Keratinocyte (primary cell): Measurements from ENCODE around the gene RUNX1. TPM values are rescaled to one million over a fixed set of nuclear protein-coding genes. Genes with fewer than 3 reads are reported as not detected.

Experiments used
- DNase-seq: peaks from one replicate; pipeline ENCODE4 v3.0.0-alpha.2; 2011; ENCODE audit warnings: low read depth, missing footprints, low spot score
- FAIRE-seq: peaks from 2 replicates; lab custom pipeline; 2011; peaks lifted over from hg19 to GRCh38; lab: Jason Lieb, UNC
- H2AFZ ChIP-seq: 2 replicates; pipeline ENCODE4 v1.6.0; 2012; ENCODE audit warnings: low read length, control low read depth, inconsistent platforms; ENCODE audit not compliant: control insufficient read depth
- H3K27ac ChIP-seq: 2 replicates; pipeline ENCODE4 v1.5.1; 2011; ENCODE audit warnings: low read length; ENCODE audit not compliant: control insufficient read depth, insufficient read depth
- H3K27me3 ChIP-seq: 3 replicates; pipeline ENCODE4 v1.6.0; 2011; ENCODE audit warnings: low read length; ENCODE audit not compliant: control insufficient read depth, insufficient read depth; ENCODE audit errors: extremely low read depth
- H3K36me3 ChIP-seq, 2 experiments: 2 replicates in 1 of 2; 3 replicates in 1 of 2; pipeline ENCODE4 v1.5.1; 2011; ENCODE audit warnings: low read length in 2 of 2, mild to moderate bottlenecking in 1 of 2; ENCODE audit not compliant: control insufficient read depth in 2 of 2, insufficient read depth in 2 of 2; ENCODE audit errors: extremely low read depth in 1 of 2
- H3K4me1 ChIP-seq: 3 replicates; pipeline ENCODE4 v1.5.1; 2011; ENCODE audit warnings: low read length; ENCODE audit not compliant: control insufficient read depth, insufficient read depth; ENCODE audit errors: extremely low read depth
- H3K4me2 ChIP-seq: 3 replicates; pipeline ENCODE4 v1.6.0; 2011; ENCODE audit warnings: low read depth, low read length; ENCODE audit not compliant: control insufficient read depth, insufficient read depth; ENCODE audit errors: extremely low read depth
- H3K4me3 ChIP-seq, 3 experiments: fragments of 200-600 bp in 1 of 3; sonication (generic) in 1 of 3; 2 replicates in 2 of 3; 3 replicates in 1 of 3; pipeline ENCODE4 v1.5.1; 2011 to 2016; ENCODE audit warnings: low read length in 3 of 3, mild to moderate bottlenecking in 3 of 3, control low read depth in 2 of 3, inconsistent platforms in 1 of 3, low read depth in 1 of 3, mixed read lengths in 1 of 3, mixed run types in 1 of 3, moderate library complexity in 1 of 3; ENCODE audit not compliant: control insufficient read depth in 2 of 3, insufficient read depth in 2 of 3; ENCODE audit errors: extremely low read depth in 1 of 3
- H3K79me2 ChIP-seq: 2 replicates; pipeline ENCODE4 v1.6.0; 2012; ENCODE audit warnings: low read length; ENCODE audit not compliant: control insufficient read depth, insufficient read depth
- H3K9ac ChIP-seq: 3 replicates; pipeline ENCODE4 v1.6.0; 2011; ENCODE audit warnings: low read length; ENCODE audit not compliant: control insufficient read depth, insufficient read depth; ENCODE audit errors: extremely low read depth
- H3K9me1 ChIP-seq: 3 replicates; pipeline ENCODE4 v1.6.0; 2011; ENCODE audit warnings: low read length; ENCODE audit not compliant: control insufficient read depth, insufficient read depth; ENCODE audit errors: extremely low read depth
- H3K9me3 ChIP-seq: 2 replicates; pipeline ENCODE4 v1.5.1; 2012; ENCODE audit warnings: low read depth, low read length; ENCODE audit not compliant: control insufficient read depth
- H4K20me1 ChIP-seq: 3 replicates; pipeline ENCODE4 v1.6.0; 2011; ENCODE audit warnings: low read length; ENCODE audit not compliant: control insufficient read depth, insufficient read depth; ENCODE audit errors: extremely low read depth
- CTCF ChIP-seq, 3 experiments: IDR thresholded peaks in 1 of 3; conservative IDR thresholded peaks in 1 of 3; optimal IDR thresholded peaks in 1 of 3; 2 replicates in 2 of 3; 3 replicates in 1 of 3; pipeline versions ENCODE3 to v1.5.1; 2011; ENCODE audit warnings: low read length in 3 of 3, mild to moderate bottlenecking in 3 of 3, moderate library complexity in 2 of 3, control low read depth in 1 of 3, inconsistent platforms in 1 of 3; ENCODE audit not compliant: insufficient read depth in 2 of 3; ENCODE audit errors: extremely low read depth in 1 of 3
- EZH2 ChIP-seq: IDR thresholded peaks from one replicate; pipeline ENCODE4 v1.6.1; 2012; ENCODE audit warnings: inconsistent platforms, mild to moderate bottlenecking, low read length, moderate library complexity
- dilution Hi-C: fragments of 300-500 bp; cut with MboI; formaldehyde crosslinking; loops from one replicate; pipeline ENCODE4 v1.7.0; 2020; ENCODE audit warnings: low sequenced_read_pairs; ENCODE audit not compliant: extremely low pct_ligation_motif_present
- polyA plus RNA-seq, 5 experiments: library from polyadenylated mRNA; depleted of rRNA in 3 of 5; stranded (reverse) in 3 of 5; stranded (forward) in 1 of 5; unstranded in 1 of 5; fragments of >200 nt; gene quantifications; 1 replicate in 1 of 5; 2 replicates in 3 of 5; 3 replicates in 1 of 5; pipeline versions ENCODE4 v1.2.1 to v1.2.3, GENCODE V29; 2011 to 2012; ENCODE audit warnings: missing spikeins in 2 of 5, low read depth in 1 of 5, low replicate concordance in 1 of 5

The RUNX1 gene
- polyA plus RNA-seq, 1 donor (not counting 4 experiments of a cell fraction or from before 2014, with no cell fraction given) = 44.9 TPM

- Histone ChIP-seq H3K36me3 (no peaks in the 10 kb centered on the region), H3K79me2 (no peaks in the 10 kb centered on the region)
- FAIRE-seq = no peak
Observed at GRCh38 chr21:34762786-34763185, 286.3 kb downstream of the RUNX1 start.

DNA sequence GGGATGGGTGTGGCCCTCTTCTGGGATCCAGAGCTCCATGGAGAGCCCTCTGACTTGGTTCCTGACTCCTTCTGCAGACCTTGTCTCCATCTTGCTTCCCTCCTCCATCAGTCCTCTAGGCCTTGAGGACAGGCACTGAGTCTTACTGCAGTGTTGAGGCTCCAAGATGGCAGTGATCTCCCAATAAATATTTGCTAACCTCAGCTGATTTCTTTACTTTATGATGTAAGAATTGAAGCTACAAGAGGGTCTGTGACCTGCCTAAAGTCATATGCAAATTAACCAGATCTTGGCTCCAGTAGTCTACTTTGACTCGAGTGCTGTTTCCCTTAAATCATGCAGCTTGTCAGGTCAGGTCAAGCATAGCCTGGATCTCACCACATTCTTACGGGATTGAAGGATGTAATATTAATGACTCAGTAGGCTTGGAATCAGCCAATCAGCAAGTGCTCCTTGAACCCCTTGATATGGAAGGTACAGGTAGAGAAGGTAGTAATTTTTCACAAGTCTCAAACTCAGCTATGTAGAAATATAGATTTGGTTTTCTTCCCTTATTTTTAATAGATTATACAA is 287.3 kb downstream of the RUNX1 start:
- H3K9ac ChIP-seq = no peak overlapping the region
- H3K27ac ChIP-seq = no peak overlapping the region
- no peak overlapping the region for H3K4me3 ChIP-seq
- no peaks in the 10 kb centered on the region for H3K79me2 ChIP-seq
- no peak overlapping the region for H3K4me2 ChIP-seq
- H3K4me1 ChIP-seq = peaks cover 7% of the 10 kb centered on the region
- H2AFZ ChIP-seq = no peak overlapping the region
- H3K27me3 ChIP-seq = no peaks in the 10 kb centered on the region
- dilution Hi-C loops = no loop called here
- no peak for FAIRE-seq
- H4K20me1 ChIP-seq = no peaks in the 10 kb centered on the region
- H3K36me3 ChIP-seq = no peaks in the 10 kb centered on the region
- TF ChIP-seq EZH2 = no peak
- no peak for TF ChIP-seq CTCF (optimal IDR thresholded peaks at IDR 0.05 in 1 of 3, IDR thresholded peaks at IDR 0.05 in 1 of 3, conservative IDR thresholded peaks at IDR 0.05 in 1 of 3; ENCODE audit: extremely low read depth in 1 of 3, insufficient read depth in 2 of 3, low read length in 3 of 3)
- no peaks in the 10 kb centered on the region for H3K9me1 ChIP-seq
- peaks cover 1% of the 10 kb centered on the region for H3K9me3 ChIP-seq
- no peak for DNase-seq

More at GRCh38 chr21:34762786-34763185, 286.3 kb downstream of the RUNX1 start:
- no peak overlapping the region for H2AFZ ChIP-seq
- TF ChIP-seq CTCF (optimal IDR thresholded peaks at IDR 0.05 in 1 of 3, IDR thresholded peaks at IDR 0.05 in 1 of 3, conservative IDR thresholded peaks at IDR 0.05 in 1 of 3; ENCODE audit: extremely low read depth in 1 of 3, insufficient read depth in 2 of 3, low read length in 3 of 3) (no peak), EZH2 (no peak)
- H3K9me3 ChIP-seq = peaks cover 1% of the 10 kb centered on the region
- no peak for DNase-seq
- H3K4me3 ChIP-seq = no peak overlapping the region
- no peak overlapping the region for H3K4me2 ChIP-seq
- no peak overlapping the region for H3K27ac ChIP-seq
- no peaks in the 10 kb centered on the region for H3K9me1 ChIP-seq
- dilution Hi-C loops = no loop called here
- H3K9ac ChIP-seq = no peak overlapping the region
- peaks cover 7% of the 10 kb centered on the region for H3K4me1 ChIP-seq
- no peaks in the 10 kb centered on the region for H3K27me3 ChIP-seq
- H4K20me1 ChIP-seq = no peaks in the 10 kb centered on the region
